GM03348 (cell line): Measurements from ENCODE around the gene A4GALT.
"Not testable (repeated sequence)": the region's sequence is repeated elsewhere in the genome, so short reads cannot be mapped to it uniquely, and the experiment has no call there.

ENCODE experiments used
- DNase-seq: peaks from one replicate; pipeline ENCODE4 v3.0.0; 2012; ENCODE audit warnings: low spot score

Gene A4GALT

GRCh38 chr22:42720263-42721044 is at the start of gene A4GALT:
Gene A4GALT (minus strand): TSS chr22:42720870. CDS start chr22:42693951, 26,919 bp downstream.
- DNase-seq, result peak; percentile 94

GRCh38 chr22:42770448-42770726 is 49.7 kb upstream of the A4GALT start:
- no peak for DNase-seq

- DNase-seq, result peak; percentile 90
Observed at GRCh38 chr22:42769574-42770447, 49.1 kb upstream of the A4GALT start.

- DNase-seq, result no peak
Observed at GRCh38 chr22:42769238-42769573, 48.5 kb upstream of the A4GALT start.

GRCh38 chr22:42768385-42769035 is 47.8 kb upstream of the A4GALT start:
- DNase-seq, result no peak

- no peak for DNase-seq
Observed at GRCh38 chr22:42766860-42767259, 46.2 kb upstream of the A4GALT start.

- DNase-seq, result no peak
Observed at GRCh38 chr22:42764895-42765363, 44.3 kb upstream of the A4GALT start.

- no peak for DNase-seq
Observed at GRCh38 chr22:42763965-42764480, 43.4 kb upstream of the A4GALT start.

GRCh38 chr22:42760806-42761565 is 40.3 kb upstream of the A4GALT start:
- DNase-seq, result no peak

- DNase-seq, result no peak
Observed at GRCh38 chr22:42758931-42759629, 38.4 kb upstream of the A4GALT start.

GRCh38 chr22:42755553-42755952 is 34.9 kb upstream of the A4GALT start:
- DNase-seq, result peak; percentile 71

GRCh38 chr22:42755121-42755520 is 34.5 kb upstream of the A4GALT start:
- not testable (repeated sequence) for DNase-seq

GRCh38 chr22:42754658-42755057 is 34.0 kb upstream of the A4GALT start:
- peak; percentile 52 for DNase-seq

- no peak for DNase-seq
Observed at GRCh38 chr22:42752912-42753311, 32.2 kb upstream of the A4GALT start.

GRCh38 chr22:42752230-42752746 is 31.6 kb upstream of the A4GALT start:
- no peak for DNase-seq

GRCh38 chr22:42750421-42750820 is 29.8 kb upstream of the A4GALT start:
- DNase-seq, result not testable (repeated sequence)

GRCh38 chr22:42747701-42748513 is 27.2 kb upstream of the A4GALT start:
- peak; percentile 76 for DNase-seq

- DNase-seq, result no peak
Observed at GRCh38 chr22:42745118-42745517, 24.4 kb upstream of the A4GALT start.

- peak; percentile 94 for DNase-seq
Observed at GRCh38 chr22:42743501-42743991, 22.9 kb upstream of the A4GALT start.

- DNase-seq, result peak; percentile 89
Observed at GRCh38 chr22:42742940-42743339, 22.3 kb upstream of the A4GALT start.
